CD14-positive monocyte (primary cell): Measurements from ENCODE around the gene RCC1. TPM values are rescaled to one million over a fixed set of nuclear protein-coding genes. Genes with fewer than 3 reads are reported as not detected.

Experiments used
- DNase-seq, 3 donors: peaks; one replicate each; pipeline ENCODE4 v3.0.0-alpha.2; 2011 to 2022
- H2AFZ ChIP-seq: 2 replicates; pipeline ENCODE4 v1.6.0; 2012; ENCODE audit warnings: mild to moderate bottlenecking, low read depth, low read length, inconsistent platforms; ENCODE audit not compliant: insufficient read depth, poor library complexity, severe bottlenecking
- H3K27ac ChIP-seq, 2 donors: 1 replicate in 1 of 2; 2 replicates in 1 of 2; pipeline ENCODE4 v1.5.1; 2012 to 2013; ENCODE audit warnings: low read length in 2 of 2, control low read depth in 1 of 2, inconsistent platforms in 1 of 2, low read depth in 1 of 2, mild to moderate bottlenecking in 1 of 2
- H3K27me3 ChIP-seq, 2 donors: one replicate each; pipeline versions ENCODE4 v1.6.0 to v1.6.1; 2011 to 2013; ENCODE audit warnings: low read length in 2 of 2; ENCODE audit not compliant: control insufficient read depth in 2 of 2, insufficient read depth in 2 of 2
- H3K36me3 ChIP-seq, 2 donors: replicated peaks in 1 of 2; 1 replicate in 1 of 2; 2 replicates in 1 of 2; pipeline versions ENCODE4 v1.5.1 to v1.6.1; 2012 to 2013; ENCODE audit warnings: low read length in 2 of 2, control low read depth in 1 of 2, inconsistent platforms in 1 of 2, mild to moderate bottlenecking in 1 of 2; ENCODE audit not compliant: insufficient read depth in 2 of 2, control insufficient read depth in 1 of 2
- H3K4me1 ChIP-seq, 2 donors: 1 replicate in 1 of 2; 2 replicates in 1 of 2; pipeline versions ENCODE4 v1.5.1 to v1.6.1; 2012 to 2013; ENCODE audit warnings: low read length in 2 of 2, control low read depth in 1 of 2, inconsistent platforms in 1 of 2, mild to moderate bottlenecking in 1 of 2, moderate library complexity in 1 of 2; ENCODE audit not compliant: insufficient read depth in 2 of 2, control insufficient read depth in 1 of 2
- H3K4me2 ChIP-seq: replicated peaks from 2 replicates; pipeline ENCODE3; 2012; ENCODE audit warnings: low read length, moderate library complexity, mild to moderate bottlenecking; ENCODE audit not compliant: poor library complexity, severe bottlenecking; ENCODE audit errors: extremely low read depth
- H3K4me3 ChIP-seq, 3 experiments: fragments of 200-600 bp in 1 of 3; sonication (generic) in 1 of 3; replicated peaks in 1 of 3; 1 replicate in 2 of 3; 2 replicates in 1 of 3; pipeline ENCODE4 v1.5.1; 2011 to 2013; ENCODE audit warnings: low read length in 3 of 3, mild to moderate bottlenecking in 3 of 3, control low read depth in 2 of 3, low read depth in 2 of 3, inconsistent platforms in 1 of 3, moderate library complexity in 1 of 3
- H3K79me2 ChIP-seq: 2 replicates; pipeline ENCODE4 v1.6.0; 2012; ENCODE audit warnings: mild to moderate bottlenecking, control low read depth, inconsistent platforms, low read length, moderate library complexity; ENCODE audit not compliant: insufficient read depth
- H3K9ac ChIP-seq: 2 replicates; pipeline ENCODE4 v1.6.0; 2017; ENCODE audit warnings: low read length, mild to moderate bottlenecking; ENCODE audit not compliant: insufficient read depth, poor library complexity, severe bottlenecking
- H3K9me3 ChIP-seq, 2 donors: replicated peaks in 1 of 2; 1 replicate in 1 of 2; 2 replicates in 1 of 2; pipeline versions ENCODE4 v1.5.1 to v1.6.1; 2012 to 2013; ENCODE audit warnings: low read length in 2 of 2, control low read depth in 1 of 2; ENCODE audit not compliant: control insufficient read depth in 1 of 2, insufficient read depth in 1 of 2
- H4K20me1 ChIP-seq: 2 replicates; pipeline ENCODE4 v1.6.0; 2012; ENCODE audit warnings: mild to moderate bottlenecking, low read length, control low read depth, moderate library complexity; ENCODE audit not compliant: insufficient read depth
- H3K27ac Mint-ChIP-seq, 7 donors: one replicate each; pipeline ENCODE4 v1.8.0; 2020; ENCODE audit warnings: mild to moderate bottlenecking in 7 of 7, mixed read lengths in 7 of 7, moderate library complexity in 6 of 7, inconsistent platforms in 2 of 7
- H3K27me3 Mint-ChIP-seq, 3 donors: one replicate each; pipeline ENCODE4 v1.8.0; 2021 to 2022; ENCODE audit warnings: low read depth in 3 of 3, mild to moderate bottlenecking in 3 of 3, mixed read lengths in 3 of 3, moderate library complexity in 3 of 3, inconsistent platforms in 1 of 3
- H3K36me3 Mint-ChIP-seq, 2 donors: one replicate each; pipeline ENCODE4 v1.8.0; 2020; ENCODE audit warnings: mixed read lengths in 2 of 2, inconsistent platforms in 1 of 2, mild to moderate bottlenecking in 1 of 2
- H3K4me1 Mint-ChIP-seq: one replicate; pipeline ENCODE4 v1.8.0; 2020; ENCODE audit warnings: mild to moderate bottlenecking, mixed read lengths
- H3K4me3 Mint-ChIP-seq, 2 donors: one replicate each; pipeline ENCODE4 v1.8.0; 2020; ENCODE audit warnings: mild to moderate bottlenecking in 2 of 2, mixed read lengths in 2 of 2, moderate library complexity in 1 of 2
- H3K9me3 Mint-ChIP-seq, 7 donors: one replicate each; pipeline ENCODE4 v1.8.0; 2020 to 2022; ENCODE audit warnings: mixed read lengths in 7 of 7, mild to moderate bottlenecking in 6 of 7, moderate library complexity in 6 of 7, inconsistent platforms in 2 of 7
- WGBS: methylation state at CpG from one replicate; pipeline ENCODE4 v1.1.5; 2013; ENCODE audit warnings: missing lambda C conversion rate; ENCODE audit not compliant: insufficient coverage; 5-methylcytosine and 5-hydroxymethylcytosine counted together
- intact Hi-C, 2 donors: fragments of 100-400 bp; cut with micrococcal nuclease; formaldehyde crosslinking; loops; one replicate each; pipeline versions ENCODE4 v1.15.0 to v1.15.1; 2023
- polyA plus RNA-seq, 3 donors: library from polyadenylated mRNA; depleted of rRNA in 1 of 3; unstranded in 2 of 3; stranded (reverse) in 1 of 3; fragments of 300-500 nt in 2 of 3; fragments of >200 nt in 1 of 3; fragmentation: Illumina TruSeq in 2 of 3; gene quantifications; 1 replicate in 2 of 3; 2 replicates in 1 of 3; pipeline ENCODE4 v1.2.3, GENCODE V29; 2012 to 2021
- TF ChIP-seq, protein P1 (sequence below): fragments of 200-600 bp; IDR thresholded peaks from one replicate; pipeline ENCODE4 v1.8.0; 2022; ENCODE audit warnings: antibody characterized with exemption, mild to moderate bottlenecking

RCC1 gene
- polyA plus RNA-seq, 3 donors = 8.7 to 10.6 (median 10.1) TPM

DNA sequence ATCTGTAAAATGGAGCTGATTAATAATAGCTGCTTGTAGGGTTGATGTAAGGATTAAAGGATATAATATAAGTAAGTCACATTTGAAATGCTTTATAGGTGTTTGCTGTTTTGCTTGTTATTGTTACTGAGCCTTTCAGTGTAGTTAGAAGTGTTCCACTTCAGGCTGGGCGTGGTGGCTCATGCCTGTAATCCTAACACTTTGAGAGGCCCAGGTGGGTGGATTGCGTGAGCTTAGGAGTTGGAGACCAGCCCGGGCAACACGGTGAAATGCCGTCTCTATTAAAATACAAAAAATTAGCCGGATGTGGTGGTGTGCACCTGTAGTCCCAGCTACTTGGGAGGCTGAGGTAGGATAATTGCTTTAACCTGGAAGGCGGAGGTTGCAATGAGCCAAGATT is 59.2 kb downstream of the RCC1 start:
- Histone ChIP-seq H3K27me3 (no peaks in the 10 kb centered on the region), H3K79me2 (no peaks in the 10 kb centered on the region), H3K4me3 (no peak overlapping the region), H3K4me1 (no peaks in the 10 kb centered on the region), H2AFZ (no peak overlapping the region), H3K4me2 (no peak overlapping the region), H3K27ac (no peak overlapping the region), H3K9me3 (no peaks in the 10 kb centered on the region), H3K9ac (no peak overlapping the region), H4K20me1 (no peaks in the 10 kb centered on the region), H3K36me3 (peaks cover 73 to 95% of the 10 kb centered on the region in 2 donors)
- H3K27ac Mint-ChIP-seq = no peak overlapping the region
- peaks cover 59 to 95% of the 10 kb centered on the region in 2 donors for H3K36me3 Mint-ChIP-seq
- TF ChIP-seq, protein P1, sequence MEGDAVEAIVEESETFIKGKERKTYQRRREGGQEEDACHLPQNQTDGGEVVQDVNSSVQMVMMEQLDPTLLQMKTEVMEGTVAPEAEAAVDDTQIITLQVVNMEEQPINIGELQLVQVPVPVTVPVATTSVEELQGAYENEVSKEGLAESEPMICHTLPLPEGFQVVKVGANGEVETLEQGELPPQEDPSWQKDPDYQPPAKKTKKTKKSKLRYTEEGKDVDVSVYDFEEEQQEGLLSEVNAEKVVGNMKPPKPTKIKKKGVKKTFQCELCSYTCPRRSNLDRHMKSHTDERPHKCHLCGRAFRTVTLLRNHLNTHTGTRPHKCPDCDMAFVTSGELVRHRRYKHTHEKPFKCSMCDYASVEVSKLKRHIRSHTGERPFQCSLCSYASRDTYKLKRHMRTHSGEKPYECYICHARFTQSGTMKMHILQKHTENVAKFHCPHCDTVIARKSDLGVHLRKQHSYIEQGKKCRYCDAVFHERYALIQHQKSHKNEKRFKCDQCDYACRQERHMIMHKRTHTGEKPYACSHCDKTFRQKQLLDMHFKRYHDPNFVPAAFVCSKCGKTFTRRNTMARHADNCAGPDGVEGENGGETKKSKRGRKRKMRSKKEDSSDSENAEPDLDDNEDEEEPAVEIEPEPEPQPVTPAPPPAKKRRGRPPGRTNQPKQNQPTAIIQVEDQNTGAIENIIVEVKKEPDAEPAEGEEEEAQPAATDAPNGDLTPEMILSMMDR = no peak
- no peaks in the 10 kb centered on the region for H3K9me3 Mint-ChIP-seq
- WGBS = 98% methylated on average over 5 of the region's 7 CpGs
- DNase-seq = no peak
- no peaks in the 10 kb centered on the region for H3K4me1 Mint-ChIP-seq
- no peak overlapping the region for H3K4me3 Mint-ChIP-seq
- intact Hi-C loops = no loop called here
- no peaks in the 10 kb centered on the region for H3K27me3 Mint-ChIP-seq

GRCh38 chr1:28565726-28566125 is 59.9 kb downstream of the RCC1 start:
- 96% methylated on average over 3 of the region's 6 CpGs for WGBS
- peaks cover 55 to 95% of the 10 kb centered on the region in 2 donors for H3K36me3 Mint-ChIP-seq
- intact Hi-C loops = no loop called here

More at GRCh38 chr1:28565726-28566125, 59.9 kb downstream of the RCC1 start:
- no peaks in the 10 kb centered on the region for H3K9me3 ChIP-seq
- no peaks in the 10 kb centered on the region for H4K20me1 ChIP-seq
- H3K4me1 ChIP-seq = no peaks in the 10 kb centered on the region
- no peak overlapping the region for H3K27ac ChIP-seq
- no peaks in the 10 kb centered on the region for H3K4me1 Mint-ChIP-seq
- H3K4me2 ChIP-seq = no peak overlapping the region
- DNase-seq = no peak
- H2AFZ ChIP-seq = no peak overlapping the region
- H3K4me3 ChIP-seq = no peak overlapping the region
- H3K27me3 ChIP-seq = no peaks in the 10 kb centered on the region
- TF ChIP-seq, protein P1 = no peak
- H3K4me3 Mint-ChIP-seq = no peak overlapping the region
- H3K36me3 ChIP-seq = peaks cover 67 to 95% of the 10 kb centered on the region in 2 donors
- H3K9ac ChIP-seq = no peak overlapping the region
- no peaks in the 10 kb centered on the region for H3K79me2 ChIP-seq
- no peaks in the 10 kb centered on the region for H3K27me3 Mint-ChIP-seq
- H3K27ac Mint-ChIP-seq = no peak overlapping the region
- no peaks in the 10 kb centered on the region for H3K9me3 Mint-ChIP-seq
